OCI-LY7 (cell line): ENCODE measurements around the gene GSN.

Experiments
- CTCF ChIP-seq: fragments of 200-600 bp; sonication (generic); conservative IDR thresholded peaks from 2 replicates; pipeline ENCODE4 v1.5.1; 2014; ENCODE audit warnings: mild to moderate bottlenecking, antibody characterized with exemption, low read length, moderate library complexity, mixed read lengths
- EZH2phosphoT487 ChIP-seq: fragments of 200-600 bp; sonication (generic); IDR thresholded peaks from 2 replicates; pipeline ENCODE4 v1.6.1; 2018; ENCODE audit warnings: low read depth, borderline replicate concordance, mild to moderate bottlenecking, mixed run types, antibody characterized with exemption, low read length, moderate library complexity, mixed read lengths

- TF ChIP-seq CTCF (no peak), EZH2phosphoT487 (no peak)
Measured at GRCh38 chr9:121252104-121252851, 15.7 kb upstream of the GSN start.
